ENCODE data around the gene TBC1D3K. TPM values are rescaled to one million over a fixed set of nuclear protein-coding genes. Genes with fewer than 3 reads are reported as not detected.

TBC1D3K gene
- not detected for total RNA-seq

GRCh38 chr17:37924115-37924514 lies at the start of gene TBC1D3K:
Gene TBC1D3K (plus strand): TSS chr17:37924415. CDS start chr17:37926000, 1,585 bp downstream.

Small RNAs within 50 kb of the gene (small RNA-seq; reads per million reads assigned to genes)
- gene RF00001 (not detected), gene RNU6-489P (not detected)

Other genes with a start within 250 kb of the TBC1D3K start
- gene HNF1B, start 179.4 kb upstream of the TBC1D3K start, total RNA-seq = not detected
- gene TBC1D3L, start 64.6 kb downstream of the TBC1D3K start, total RNA-seq = 4.6 TPM
- gene TBC1D3D, start 79.6 kb downstream of the TBC1D3K start, total RNA-seq = not detected
- gene TBC1D3C, start 144.2 kb downstream of the TBC1D3K start, total RNA-seq = 1.4 TPM
- gene TBC1D3E, start 203.5 kb downstream of the TBC1D3K start, total RNA-seq = not detected